Measurements from ENCODE around the gene UBXN4.

DNA sequence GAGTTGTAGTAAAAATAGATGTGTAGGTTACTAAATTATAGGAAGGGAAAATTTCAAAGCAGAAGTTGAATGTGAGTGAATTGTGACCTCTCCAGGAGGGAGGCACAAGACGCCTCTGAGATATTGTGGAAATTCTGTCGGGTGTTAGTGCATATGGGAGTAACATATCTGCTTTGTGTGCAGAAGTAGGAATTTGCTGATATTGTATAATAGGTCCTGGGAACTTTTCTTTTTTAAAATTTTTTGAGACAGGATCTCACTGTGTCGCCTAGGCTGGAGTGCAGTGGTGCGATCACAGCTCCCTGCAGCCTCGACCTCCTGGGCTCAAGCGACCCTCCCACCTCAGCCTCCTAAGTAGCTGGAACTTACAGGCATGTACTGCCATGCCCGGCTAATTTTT lies 34.7 kb downstream of the UBXN4 start:
- TF ChIP-seq, protein P1, sequence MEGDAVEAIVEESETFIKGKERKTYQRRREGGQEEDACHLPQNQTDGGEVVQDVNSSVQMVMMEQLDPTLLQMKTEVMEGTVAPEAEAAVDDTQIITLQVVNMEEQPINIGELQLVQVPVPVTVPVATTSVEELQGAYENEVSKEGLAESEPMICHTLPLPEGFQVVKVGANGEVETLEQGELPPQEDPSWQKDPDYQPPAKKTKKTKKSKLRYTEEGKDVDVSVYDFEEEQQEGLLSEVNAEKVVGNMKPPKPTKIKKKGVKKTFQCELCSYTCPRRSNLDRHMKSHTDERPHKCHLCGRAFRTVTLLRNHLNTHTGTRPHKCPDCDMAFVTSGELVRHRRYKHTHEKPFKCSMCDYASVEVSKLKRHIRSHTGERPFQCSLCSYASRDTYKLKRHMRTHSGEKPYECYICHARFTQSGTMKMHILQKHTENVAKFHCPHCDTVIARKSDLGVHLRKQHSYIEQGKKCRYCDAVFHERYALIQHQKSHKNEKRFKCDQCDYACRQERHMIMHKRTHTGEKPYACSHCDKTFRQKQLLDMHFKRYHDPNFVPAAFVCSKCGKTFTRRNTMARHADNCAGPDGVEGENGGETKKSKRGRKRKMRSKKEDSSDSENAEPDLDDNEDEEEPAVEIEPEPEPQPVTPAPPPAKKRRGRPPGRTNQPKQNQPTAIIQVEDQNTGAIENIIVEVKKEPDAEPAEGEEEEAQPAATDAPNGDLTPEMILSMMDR (IDR thresholded peaks at IDR 0.05 in 8 of 11, conservative IDR thresholded peaks at IDR 0.05 in 3 of 11) = no peak
- no peak for TF ChIP-seq POLR2A (IDR thresholded peaks at IDR 0.05)

Data from spleen (tissue), 7 donors.